GM21576 (cell line): ENCODE measurements around the gene ZNF48.
A peak's percentile ranks its signal among the peaks of the same experiment; 100 is the strongest.

Source experiments
- ATAC-seq: cut with Tn5 transposase; IDR thresholded peaks from one replicate; pipeline ENCODE4 v1.9.1; 2021; ENCODE audit warnings: mild to moderate bottlenecking, moderate library complexity; ENCODE audit not compliant: unreplicated experiment

The ZNF48 gene

DNA sequence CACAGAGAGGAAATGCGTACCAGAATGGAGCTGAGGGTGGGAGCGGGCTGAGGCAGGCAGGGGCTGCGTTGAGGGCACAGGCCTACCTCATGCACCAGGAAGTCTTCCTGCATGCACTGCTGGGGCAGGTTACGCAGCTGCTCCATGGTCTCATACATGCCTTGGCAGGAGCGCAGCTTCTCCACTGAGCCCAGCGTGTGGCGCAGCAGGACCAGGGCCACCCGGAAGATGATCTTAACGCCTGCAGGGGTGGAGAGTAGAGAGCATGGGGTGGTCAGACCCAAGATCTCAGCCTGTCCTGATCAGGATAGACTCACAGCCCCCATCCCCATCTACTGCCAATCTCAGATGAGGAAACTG lies 36.7 kb upstream of the ZNF48 start:
- ATAC-seq: no peak

DNA sequence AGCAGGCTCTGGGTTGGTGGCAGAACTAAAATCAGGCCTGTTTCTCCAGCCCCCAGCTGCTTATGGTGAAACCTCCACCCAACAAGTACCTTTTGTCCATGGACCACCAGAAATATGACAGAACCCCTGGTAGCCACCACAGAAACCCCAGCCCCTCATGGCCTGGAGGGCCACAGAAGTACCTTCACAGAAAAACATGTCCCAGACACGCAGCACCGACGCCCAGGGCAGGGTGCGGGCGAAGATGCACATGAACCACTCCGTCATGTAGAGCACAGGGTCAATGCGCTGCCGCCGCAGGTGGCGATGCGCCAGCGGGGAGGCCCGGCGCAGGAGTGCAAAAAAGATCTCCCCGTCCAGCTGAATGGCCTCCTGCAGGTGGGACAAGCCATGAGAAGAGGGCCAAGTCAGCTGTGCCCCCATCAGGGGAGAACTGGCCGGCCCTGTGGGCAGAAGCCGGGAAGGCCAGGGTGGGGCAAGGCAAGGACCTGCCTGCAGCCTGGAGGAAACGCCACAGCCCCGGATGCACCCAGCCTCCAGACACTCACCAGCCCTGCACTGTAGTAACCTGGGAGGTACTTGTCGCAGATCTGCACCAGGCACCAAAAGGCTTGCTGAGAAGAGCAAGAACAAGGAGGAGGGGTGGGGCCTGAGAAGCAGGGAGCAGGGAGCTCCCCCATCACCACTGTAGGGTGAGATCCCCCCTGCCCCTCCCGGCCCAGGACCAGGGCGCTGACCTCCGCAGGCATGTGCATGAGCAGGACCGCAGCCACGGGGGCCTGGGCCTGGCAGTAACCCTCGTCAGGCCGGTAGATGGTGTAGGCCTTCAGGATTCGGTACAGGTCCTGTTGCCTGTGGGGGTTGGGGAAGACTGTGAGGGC lies 36.0 kb upstream of the ZNF48 start:
- ATAC-seq: no peak

DNA sequence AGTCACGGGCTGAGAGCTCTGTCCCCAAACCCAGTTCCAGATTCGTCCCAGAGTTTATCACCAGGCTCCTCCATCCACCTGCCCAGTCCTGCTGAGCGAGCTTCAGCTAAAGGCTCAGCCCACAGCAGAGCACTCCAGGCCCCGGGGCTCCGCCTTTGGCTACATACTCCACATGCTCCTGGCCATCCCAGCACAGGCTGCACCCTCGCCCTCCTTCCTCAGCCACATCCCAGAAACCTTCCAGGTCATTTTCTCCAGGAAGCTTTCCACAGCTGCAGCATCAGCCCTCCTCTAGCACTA lies 35.4 kb upstream of the ZNF48 start:
- no peak for ATAC-seq

DNA sequence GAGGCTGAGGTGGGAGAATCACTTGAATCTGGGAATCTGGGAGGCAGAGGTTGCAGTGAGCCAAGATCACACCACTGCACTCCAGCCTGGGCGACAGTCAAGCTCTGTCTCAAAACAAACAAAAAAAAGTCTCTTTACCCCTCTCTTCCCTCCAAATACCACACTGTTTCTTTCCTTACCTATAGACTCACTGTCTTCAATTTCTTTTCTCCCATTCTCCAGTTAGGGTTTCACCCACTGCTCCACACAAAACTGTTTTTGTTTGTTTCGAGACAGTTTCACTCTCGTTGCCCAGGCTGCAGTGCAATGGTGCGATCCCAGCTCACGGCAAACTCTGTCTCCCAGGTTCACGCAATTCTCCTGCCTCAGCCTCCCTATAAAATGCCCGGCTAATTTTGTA lies 34.0 kb upstream of the ZNF48 start:
- ATAC-seq: no peak

DNA sequence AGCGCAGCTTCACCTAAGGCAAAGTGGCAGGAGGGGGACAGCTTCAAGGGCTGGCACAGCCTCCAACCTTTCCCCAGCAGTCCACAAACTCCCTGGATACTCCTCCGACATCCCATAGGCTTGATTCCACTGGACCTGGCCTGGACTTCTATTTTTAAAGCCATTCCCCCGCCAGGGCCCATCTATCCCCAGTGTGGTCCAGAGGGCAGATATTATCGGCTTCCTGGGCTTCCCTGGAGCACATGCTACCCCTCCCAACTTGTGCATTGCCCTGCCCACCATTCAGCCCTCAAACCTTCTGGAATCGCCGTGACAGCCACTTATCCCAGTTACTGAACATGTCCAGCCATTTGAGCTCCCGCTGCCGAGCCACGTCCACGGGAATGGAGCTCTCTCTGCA lies 30.0 kb upstream of the ZNF48 start:
- no peak for ATAC-seq

DNA sequence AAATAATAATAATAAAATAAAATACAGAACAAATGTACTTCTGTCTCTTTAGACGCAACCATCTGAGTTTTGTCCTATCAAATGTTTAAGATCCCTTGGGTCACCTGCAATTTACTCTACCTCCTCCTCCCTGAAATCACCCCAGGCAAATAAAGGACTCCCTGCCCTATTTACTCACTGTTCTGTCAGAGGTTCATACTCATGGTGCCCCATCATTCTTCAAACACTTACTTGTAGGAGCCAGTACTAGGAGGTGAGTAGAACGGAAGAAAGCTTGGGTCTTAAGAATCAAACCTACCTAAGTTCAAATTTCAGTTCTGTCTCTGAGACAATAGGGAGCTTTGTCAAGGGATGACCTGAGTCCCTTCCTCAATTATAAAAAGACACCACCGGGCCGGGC lies 28.7 kb upstream of the ZNF48 start:
- ATAC-seq: no peak

DNA sequence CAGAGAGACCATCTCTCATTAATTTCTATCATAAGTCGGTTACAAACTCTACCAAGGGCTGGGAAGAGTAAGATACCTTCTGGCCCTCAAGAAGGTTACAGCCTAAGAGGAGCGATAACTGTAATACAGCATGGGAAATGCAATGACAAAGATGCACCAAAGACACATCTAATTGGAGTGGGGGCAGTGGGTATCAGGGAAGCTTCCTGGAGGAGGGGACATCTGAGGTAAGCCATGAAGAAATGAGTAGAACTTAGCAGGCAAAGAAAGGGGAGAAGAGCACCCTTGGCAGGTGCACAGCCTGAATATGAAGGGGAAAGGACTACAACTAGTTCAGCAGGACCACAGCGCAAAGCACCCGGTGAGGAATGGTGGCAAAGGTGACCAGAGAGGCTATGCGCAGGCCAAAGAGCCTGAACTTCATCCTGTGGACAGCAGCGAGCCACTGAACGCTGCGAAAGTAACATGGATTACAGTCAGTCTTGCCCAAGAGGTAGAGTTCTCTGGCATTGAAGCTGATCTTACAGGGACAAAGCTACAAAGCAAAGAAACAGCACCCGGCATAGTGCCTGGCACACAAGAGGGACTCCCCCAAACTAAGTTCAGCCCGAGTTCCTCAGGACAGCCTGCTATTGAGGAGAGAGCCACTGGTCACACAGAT lies 27.7 kb upstream of the ZNF48 start:
- ATAC-seq: no peak

DNA sequence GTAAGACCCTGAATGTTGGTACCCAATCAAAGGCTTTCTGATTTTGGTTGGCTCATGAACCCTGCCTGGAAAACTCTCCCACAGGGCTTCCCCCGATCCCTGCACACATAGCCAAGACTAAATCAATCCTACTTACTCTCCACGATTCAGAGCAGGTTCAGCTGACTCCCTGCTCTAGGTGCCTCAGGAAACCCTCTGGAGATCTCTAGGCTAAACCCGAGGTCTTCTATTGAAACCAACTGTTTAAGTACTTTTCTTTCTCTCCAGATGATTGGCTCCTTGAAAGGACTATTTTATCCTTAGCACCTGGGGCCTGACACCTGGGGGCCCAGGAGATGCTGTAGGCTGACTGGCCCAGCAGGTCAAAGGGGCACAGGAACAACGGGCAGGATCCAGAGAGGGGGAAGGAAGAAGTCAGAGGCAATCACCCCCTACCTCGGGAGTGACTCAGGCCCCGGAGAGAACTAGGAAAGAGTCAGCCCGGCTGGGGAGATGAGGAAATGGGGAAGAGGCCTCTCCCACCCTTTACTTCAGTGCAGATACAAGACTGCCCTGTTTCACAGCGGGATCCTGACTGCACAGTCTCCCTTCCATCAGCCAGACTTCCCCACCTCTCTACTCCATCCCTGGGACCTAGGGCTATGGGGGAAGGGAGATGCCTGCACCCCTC lies 27.0 kb upstream of the ZNF48 start:
- ATAC-seq: no peak

DNA sequence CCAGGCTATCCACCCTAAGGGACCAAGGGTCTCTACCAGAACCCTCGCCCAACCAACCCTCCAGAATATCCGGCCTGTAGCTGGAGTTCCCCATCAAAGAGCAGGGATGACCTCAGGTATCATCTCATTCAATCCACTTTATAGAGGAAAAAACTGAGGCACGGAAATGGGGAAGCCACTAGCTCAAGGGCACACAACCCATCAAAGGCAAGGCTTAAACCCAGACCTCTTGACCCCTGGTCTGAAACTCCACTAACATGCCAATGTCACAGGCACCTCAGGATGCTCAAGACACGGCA lies 26.5 kb upstream of the ZNF48 start:
- ATAC-seq: no peak

DNA sequence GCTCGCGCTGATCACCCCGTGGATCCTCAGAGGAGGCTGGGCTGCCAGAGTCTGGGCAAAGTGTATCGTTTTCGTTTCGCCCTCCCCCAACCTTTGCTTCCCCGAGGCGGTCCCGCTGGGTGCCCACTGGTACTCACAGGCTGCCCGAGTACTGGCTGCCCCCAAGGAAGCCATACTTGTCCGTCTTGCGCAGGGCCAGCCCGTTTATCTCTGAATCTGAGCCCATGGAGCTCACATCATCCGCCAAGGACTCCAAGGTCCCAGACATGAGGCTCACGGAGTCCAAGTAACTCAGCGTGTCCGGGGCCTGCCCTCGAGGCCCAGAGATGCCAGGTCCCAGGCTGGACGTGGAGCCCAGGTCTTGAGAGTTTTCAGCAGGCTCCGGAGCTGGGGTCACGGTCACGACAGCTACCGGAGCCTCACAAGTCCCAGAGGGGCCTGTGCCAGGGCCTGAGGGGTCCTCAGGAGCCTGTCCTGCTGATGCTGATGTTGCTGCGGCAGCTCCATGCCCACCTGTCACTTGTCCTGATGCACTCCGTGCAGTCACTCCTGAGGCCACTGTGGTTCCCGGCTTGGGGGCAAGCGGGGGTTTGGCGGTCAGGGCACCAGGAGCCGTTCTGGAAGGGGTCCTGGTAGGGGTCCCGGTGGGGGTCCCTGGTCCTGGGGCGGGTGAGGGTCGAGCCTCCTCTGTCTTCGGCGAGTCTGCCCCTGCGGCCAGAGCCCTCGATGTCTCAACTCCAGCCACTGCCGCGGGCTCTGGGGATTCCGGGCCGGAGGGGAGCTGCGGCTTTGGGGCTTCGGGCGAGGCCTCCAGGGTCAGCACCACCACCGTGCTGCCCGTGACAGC lies 25.9 kb upstream of the ZNF48 start:
- ATAC-seq: no peak

DNA sequence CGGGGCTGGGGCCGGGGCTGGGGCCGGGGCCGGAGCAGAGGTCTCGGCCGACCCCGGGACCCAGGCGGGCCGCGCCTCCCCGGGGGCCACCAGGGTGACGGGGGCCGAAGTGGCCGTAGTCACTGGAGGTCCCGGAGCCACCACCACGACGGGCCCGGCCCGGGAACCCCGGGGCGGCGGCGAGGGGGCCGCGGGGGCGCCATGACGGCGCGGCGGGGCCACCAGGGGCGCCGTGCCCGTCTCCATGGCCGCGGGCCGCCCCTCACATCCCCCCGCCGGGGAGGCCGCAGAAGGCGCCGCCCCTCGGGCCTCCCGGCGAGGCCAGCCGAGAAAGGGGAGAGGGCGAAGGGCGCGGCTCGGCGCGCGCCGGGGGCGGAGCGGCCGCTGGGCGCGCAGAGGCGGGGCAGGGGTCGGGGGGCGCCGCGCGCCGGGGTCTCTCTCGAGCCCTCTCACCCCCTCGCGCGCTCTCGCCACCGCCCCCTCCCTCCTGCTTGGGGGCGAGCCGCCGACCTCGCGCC lies 25.2 kb upstream of the ZNF48 start:
- peak; percentile 0 for ATAC-seq

DNA sequence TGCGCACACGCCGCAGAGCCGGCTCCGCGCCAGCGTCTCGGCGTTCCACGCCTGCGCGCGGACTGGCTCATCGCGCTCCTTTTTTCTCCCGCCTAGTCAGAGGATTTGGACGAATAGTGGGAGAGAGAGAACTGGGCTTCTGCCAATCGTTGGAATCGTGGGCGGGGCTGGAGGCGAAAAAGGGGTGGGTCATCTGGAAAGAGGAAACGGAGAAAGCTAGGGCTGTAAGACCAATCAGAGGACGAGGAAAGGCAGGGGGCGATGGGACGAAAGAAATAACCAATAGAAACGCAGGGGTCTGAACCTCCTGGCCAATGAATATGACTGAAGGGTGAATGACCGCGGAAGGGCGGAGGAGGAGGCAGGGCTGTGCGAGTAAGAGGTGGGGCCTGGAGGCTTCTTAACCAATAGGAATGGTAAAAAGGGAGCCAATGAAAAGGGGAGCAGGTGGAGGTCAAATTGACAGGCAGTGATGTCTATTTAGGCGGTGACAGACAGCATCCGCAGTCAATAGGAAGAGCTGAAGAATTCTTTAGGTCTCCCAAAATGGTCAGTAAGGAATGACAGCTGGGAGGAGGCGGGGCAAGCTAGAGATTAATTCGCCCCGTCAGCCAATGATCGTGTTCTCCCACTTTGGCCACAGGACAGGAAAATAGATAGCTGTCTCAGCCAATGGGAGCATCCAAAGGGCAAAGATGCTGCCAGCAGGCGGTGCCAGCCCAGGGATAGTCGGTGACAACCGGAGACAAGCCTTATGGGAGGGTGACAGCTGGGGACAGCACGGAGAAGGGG lies 24.6 kb upstream of the ZNF48 start, which contains the start of gene TBC1D10B:
Gene TBC1D10B (minus strand): TSS at position 39 of the 792 bp plus-strand sequence. CDS start 311 bp downstream, outside the sequence.
- peak; percentile 77 for ATAC-seq

DNA sequence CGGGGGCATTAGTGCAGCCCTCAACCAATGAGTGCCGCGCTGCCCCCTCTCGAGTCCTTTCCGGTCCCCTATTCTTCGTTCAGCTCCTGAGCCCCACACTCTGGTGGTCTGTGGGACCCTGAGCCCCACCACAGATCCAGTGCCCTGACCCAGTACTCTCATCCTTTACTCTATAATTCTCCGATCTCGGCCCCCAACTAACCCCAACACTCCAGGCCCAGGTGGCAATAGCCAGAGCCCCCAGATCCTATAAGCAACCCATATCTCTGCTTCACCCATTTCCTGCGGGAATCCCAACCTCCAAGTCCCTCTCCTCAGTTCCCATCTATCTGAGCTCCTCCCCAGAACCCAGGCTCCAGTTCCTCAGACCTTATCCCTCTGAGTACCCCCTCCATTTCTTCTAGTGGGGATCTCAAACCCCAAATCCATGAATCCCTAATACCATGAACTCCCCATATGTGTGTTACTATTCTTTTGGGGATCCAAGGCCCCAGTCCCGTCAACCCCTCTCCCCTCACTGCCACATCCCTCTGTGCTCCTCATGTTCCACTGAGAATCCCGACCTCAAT lies 23.9 kb upstream of the ZNF48 start:
- ATAC-seq: no peak

DNA sequence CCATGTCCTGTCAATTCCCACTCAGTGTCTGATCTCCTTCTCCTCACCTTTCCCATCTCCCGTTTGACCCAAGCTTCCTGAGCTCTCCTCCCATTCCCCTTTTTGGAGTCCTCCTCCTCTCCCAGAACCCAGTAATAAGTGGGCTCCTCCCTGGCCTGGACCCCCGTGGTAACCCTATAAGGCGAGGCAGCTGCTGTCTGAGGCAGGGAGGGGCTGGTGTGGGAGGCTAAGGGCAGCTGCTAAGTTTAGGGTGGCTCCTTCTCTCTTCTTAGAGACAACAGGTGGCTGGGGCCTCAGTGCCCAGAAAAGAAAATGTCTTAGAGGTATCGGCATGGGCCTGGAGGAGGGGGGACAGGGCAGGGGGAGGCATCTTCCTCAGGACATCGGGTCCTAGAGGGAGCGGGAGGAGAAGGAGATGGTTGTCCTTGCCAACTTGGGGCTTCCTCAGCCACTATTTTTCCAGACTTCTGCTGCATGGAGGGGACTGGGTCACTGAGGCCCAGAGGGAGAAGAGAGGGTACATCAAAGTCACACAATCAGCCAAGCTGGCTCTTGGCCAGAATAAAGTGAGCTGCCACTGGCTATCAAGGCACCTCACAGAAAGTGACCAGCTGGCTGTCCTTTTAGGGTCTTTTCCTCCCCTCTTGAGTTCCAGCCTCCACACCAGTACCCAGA lies 23.0 kb upstream of the ZNF48 start:
- no peak for ATAC-seq

DNA sequence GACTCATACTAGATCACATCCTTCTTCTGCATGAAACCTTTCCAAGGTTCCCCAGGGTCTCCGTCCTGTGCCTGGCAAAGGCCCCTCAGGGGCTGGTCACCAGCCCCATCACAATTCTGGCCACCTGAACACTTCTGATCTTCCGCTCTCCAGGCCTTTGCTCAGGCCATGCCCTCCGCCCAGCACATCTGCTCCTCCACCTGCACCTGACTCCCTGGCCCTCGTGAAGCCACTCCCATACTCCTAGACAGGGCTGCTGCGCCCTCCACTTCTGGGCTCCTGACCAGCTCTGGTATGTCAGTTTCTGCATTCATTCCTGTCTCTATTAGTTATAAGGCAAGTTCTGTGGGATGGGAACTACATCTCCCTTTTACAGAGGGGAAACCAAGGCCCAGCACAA lies 22.5 kb upstream of the ZNF48 start:
- ATAC-seq: no peak

DNA sequence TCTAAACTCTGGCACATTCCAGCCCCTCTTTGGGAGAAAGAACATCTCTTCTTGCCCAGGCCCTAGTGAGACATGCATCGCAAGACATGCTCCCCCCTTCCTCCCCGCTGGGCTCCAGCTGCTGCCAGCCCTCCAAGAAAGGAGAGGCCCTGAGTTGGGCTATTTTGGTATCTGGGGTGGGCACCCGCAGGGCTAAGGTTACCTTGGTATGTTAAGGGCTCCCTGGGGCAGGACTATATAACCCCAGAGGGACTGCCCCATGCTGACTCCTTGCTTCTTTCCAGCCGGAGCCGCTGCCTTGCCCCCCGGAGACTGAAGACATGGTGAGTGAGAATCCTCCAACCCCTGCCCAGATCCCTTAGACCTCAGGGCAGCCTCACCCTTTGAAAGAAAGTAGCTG lies 20.7 kb upstream of the ZNF48 start, which contains the start of gene MYL11:
Gene MYL11 (plus strand): TSS at position 265 of the 400 bp plus-strand sequence. CDS start 56 bp downstream, at position 321.
- no peak for ATAC-seq

DNA sequence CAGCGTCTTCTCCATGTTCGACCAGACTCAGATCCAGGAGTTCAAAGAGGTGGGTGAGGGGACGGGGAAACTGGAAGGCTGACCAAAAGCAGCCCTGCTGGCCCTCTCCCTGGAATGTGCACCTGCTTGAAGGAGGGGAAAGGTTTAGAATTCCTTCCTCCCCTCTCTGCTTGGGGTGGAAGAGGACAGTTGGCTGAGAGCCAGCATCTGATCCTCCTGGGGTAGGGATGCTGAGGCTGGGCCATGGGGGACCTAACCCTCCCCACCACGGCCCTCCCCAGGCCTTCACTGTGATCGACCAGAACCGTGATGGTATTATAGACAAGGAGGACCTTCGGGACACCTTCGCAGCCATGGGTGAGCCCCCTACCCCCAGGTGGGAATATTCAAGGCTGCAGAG lies 19.4 kb upstream of the ZNF48 start:
- ATAC-seq: no peak

DNA sequence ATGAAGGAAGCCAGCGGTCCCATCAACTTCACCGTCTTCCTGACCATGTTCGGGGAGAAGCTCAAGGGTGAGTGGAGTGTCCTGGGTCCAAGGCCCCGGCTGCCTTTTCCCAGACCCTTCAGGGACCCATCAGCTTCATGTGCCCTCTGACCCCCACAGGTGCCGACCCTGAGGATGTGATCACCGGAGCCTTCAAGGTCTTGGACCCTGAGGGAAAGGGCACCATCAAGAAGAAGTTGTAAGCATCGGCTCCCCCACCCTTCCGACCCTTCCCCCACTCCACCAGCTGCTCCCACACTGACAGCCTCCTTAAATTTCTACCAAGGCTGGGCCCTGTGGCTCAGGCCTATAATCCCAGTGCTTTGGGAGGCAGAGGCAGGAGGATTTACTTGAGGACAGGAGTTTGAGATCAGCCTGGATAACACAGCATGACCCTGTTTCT lies 18.7 kb upstream of the ZNF48 start:
- ATAC-seq: no peak
